OCI-LY1 (cell line): ENCODE data around the gene PDCD10.

ENCODE experiments used
- H2AFZ ChIP-seq: fragments of 200-600 bp; sonication (generic), shearing (Covaris generic); 2 replicates; pipeline ENCODE4 v1.6.0; 2014; ENCODE audit warnings: antibody characterized with exemption, mild to moderate bottlenecking, low read length
- H3F3A ChIP-seq: fragments of 200-600 bp; sonication (generic), shearing (Covaris generic); 2 replicates; pipeline ENCODE4 v1.6.0; 2014; ENCODE audit warnings: mild to moderate bottlenecking, antibody characterized with exemption, low read length, moderate library complexity; ENCODE audit not compliant: insufficient read depth
- H3K27ac ChIP-seq: fragments of 200-600 bp; sonication (generic); 2 replicates; pipeline ENCODE4 v1.5.1; 2014; ENCODE audit warnings: low read length, mixed run types, mild to moderate bottlenecking, low read depth; ENCODE audit not compliant: poor library complexity, severe bottlenecking
- H3K27me3 ChIP-seq: fragments of 200-600 bp; sonication (generic); 2 replicates; pipeline ENCODE4 v1.6.0; 2014; ENCODE audit warnings: antibody characterized with exemption, mild to moderate bottlenecking, low read length, moderate library complexity; ENCODE audit not compliant: insufficient read depth
- H3K36me3 ChIP-seq: fragments of 200-600 bp; sonication (generic); 2 replicates; pipeline ENCODE4 v1.6.1; 2014; ENCODE audit warnings: mild to moderate bottlenecking, antibody characterized with exemption, low read length, moderate library complexity, mixed read lengths; ENCODE audit not compliant: insufficient read depth
- H3K4me1 ChIP-seq: fragments of 200-600 bp; sonication (generic); 2 replicates; pipeline ENCODE4 v1.5.1; 2014; ENCODE audit warnings: mild to moderate bottlenecking, low read length, moderate library complexity; ENCODE audit not compliant: insufficient read depth, severe bottlenecking
- H3K4me2 ChIP-seq: fragments of 200-600 bp; sonication (generic), shearing (Covaris generic); 2 replicates; pipeline ENCODE4 v1.6.1; 2014; ENCODE audit warnings: low read length
- H3K4me3 ChIP-seq: fragments of 200-600 bp; sonication (generic); 2 replicates; pipeline ENCODE4 v1.5.1; 2014; ENCODE audit warnings: low read length, low read depth, mild to moderate bottlenecking, mixed read lengths; ENCODE audit not compliant: poor library complexity, severe bottlenecking
- H3K79me2 ChIP-seq: fragments of 200-600 bp; shearing (Covaris generic); 2 replicates; pipeline ENCODE4 v1.6.1; 2016; ENCODE audit warnings: mixed run types, low read length, mixed read lengths; ENCODE audit not compliant: insufficient read depth
- H3K9ac ChIP-seq: fragments of 200-600 bp; sonication (generic), shearing (Covaris generic); 2 replicates; pipeline ENCODE4 v1.6.1; 2014; ENCODE audit warnings: mild to moderate bottlenecking, low read length, mixed read lengths
- H3K9me2 ChIP-seq: fragments of 200-600 bp; sonication (generic), shearing (Covaris generic); 2 replicates; pipeline ENCODE4 v1.6.1; 2014; ENCODE audit warnings: low read depth, mild to moderate bottlenecking, low read length, mixed read lengths
- H3K9me3 ChIP-seq: fragments of 200-600 bp; shearing (Covaris generic); 2 replicates; pipeline ENCODE4 v1.6.1; 2014; ENCODE audit warnings: low read length, mixed read lengths
- H4K20me1 ChIP-seq: fragments of 200-600 bp; sonication (generic), shearing (Covaris generic); 2 replicates; pipeline ENCODE4 v1.6.0; 2016; ENCODE audit warnings: mild to moderate bottlenecking, low read length; ENCODE audit not compliant: insufficient read depth
- EZH2 ChIP-seq: fragments of 200-600 bp; sonication (generic), shearing (Covaris generic); IDR thresholded peaks from 2 replicates; pipeline ENCODE4 v1.8.0; 2017; ENCODE audit warnings: borderline replicate concordance, mixed run types, mild to moderate bottlenecking, antibody characterized with exemption, low read length, moderate library complexity, mixed read lengths
- TF ChIP-seq, protein P1 (sequence below): fragments of 200-600 bp; sonication (generic), shearing (Covaris generic); IDR thresholded peaks from 2 replicates; pipeline ENCODE4 v1.5.1; 2017; ENCODE audit warnings: mild to moderate bottlenecking, antibody characterized with exemption, low read length, moderate library complexity, mixed read lengths

PDCD10 gene

DNA sequence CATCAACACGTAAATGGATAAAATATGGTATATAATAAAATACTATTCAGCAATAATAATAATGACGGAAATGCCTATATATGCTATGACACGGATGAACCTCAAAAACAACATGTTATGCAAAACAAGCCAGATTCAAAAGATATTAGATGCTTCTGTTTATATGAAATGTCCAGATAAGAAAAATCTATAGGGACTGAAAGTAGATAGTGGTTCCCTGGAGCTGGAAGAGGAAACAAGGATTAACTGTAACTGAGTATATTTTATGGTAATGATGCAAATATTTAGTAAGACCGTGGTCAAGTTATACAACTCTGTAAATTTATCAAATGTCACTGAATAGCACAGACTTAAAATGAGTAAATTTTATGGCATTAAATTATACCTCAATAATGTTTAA, 55.2 kb downstream of the PDCD10 start:
- H3K36me3 ChIP-seq = peaks cover 84% of the 10 kb centered on the region
- H3K27ac ChIP-seq = no peak overlapping the region
- no peaks in the 10 kb centered on the region for H4K20me1 ChIP-seq
- no peaks in the 10 kb centered on the region for H3K9me2 ChIP-seq
- H3K27me3 ChIP-seq = no peaks in the 10 kb centered on the region
- H3K4me3 ChIP-seq = no peak overlapping the region
- no peak overlapping the region for H2AFZ ChIP-seq
- H3K9ac ChIP-seq = no peak overlapping the region
- H3K9me3 ChIP-seq = 0 out of 2 replicates have a peak, but pooled peaks cover 4% of the 10 kb centered on the region
- H3K4me1 ChIP-seq = no peaks in the 10 kb centered on the region
- no peaks in the 10 kb centered on the region for H3F3A ChIP-seq
- TF ChIP-seq, protein P1, sequence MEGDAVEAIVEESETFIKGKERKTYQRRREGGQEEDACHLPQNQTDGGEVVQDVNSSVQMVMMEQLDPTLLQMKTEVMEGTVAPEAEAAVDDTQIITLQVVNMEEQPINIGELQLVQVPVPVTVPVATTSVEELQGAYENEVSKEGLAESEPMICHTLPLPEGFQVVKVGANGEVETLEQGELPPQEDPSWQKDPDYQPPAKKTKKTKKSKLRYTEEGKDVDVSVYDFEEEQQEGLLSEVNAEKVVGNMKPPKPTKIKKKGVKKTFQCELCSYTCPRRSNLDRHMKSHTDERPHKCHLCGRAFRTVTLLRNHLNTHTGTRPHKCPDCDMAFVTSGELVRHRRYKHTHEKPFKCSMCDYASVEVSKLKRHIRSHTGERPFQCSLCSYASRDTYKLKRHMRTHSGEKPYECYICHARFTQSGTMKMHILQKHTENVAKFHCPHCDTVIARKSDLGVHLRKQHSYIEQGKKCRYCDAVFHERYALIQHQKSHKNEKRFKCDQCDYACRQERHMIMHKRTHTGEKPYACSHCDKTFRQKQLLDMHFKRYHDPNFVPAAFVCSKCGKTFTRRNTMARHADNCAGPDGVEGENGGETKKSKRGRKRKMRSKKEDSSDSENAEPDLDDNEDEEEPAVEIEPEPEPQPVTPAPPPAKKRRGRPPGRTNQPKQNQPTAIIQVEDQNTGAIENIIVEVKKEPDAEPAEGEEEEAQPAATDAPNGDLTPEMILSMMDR = no peak
- TF ChIP-seq EZH2 = no peak
- no peaks in the 10 kb centered on the region; the same call in 1 of the 2 replicates for H3K79me2 ChIP-seq
- no peak overlapping the region for H3K4me2 ChIP-seq

DNA sequence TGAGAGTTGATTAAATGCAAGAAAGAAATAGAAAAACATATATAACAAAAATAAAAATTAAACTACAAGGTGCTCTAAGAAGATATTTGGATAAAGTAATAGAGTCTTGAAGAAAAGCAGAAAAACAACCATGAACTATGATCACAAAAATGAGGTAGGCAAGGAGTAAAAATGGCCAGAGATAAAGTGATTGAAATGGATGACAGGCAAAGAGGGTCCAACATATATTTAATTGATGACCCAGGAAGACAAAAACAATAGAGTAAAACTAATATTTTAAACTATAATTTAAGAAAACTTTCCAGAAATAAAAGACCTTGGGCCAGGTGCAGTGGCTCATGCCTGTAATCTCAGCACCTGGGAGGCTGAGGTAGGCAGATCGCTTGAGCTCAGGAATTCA, 58.8 kb downstream of the PDCD10 start:
- Histone ChIP-seq H3K36me3 (peaks cover 58% of the 10 kb centered on the region), H2AFZ (no peak overlapping the region), H3K9me3 (0 out of 2 replicates have a peak, but pooled peaks cover 4% of the 10 kb centered on the region), H4K20me1 (no peaks in the 10 kb centered on the region), H3K79me2 (no peaks in the 10 kb centered on the region), H3K27ac (no peak overlapping the region), H3F3A (no peaks in the 10 kb centered on the region), H3K9ac (no peak overlapping the region), H3K9me2 (no peaks in the 10 kb centered on the region), H3K27me3 (no peaks in the 10 kb centered on the region), H3K4me2 (no peak overlapping the region), H3K4me3 (no peak overlapping the region), H3K4me1 (no peaks in the 10 kb centered on the region)
- no peak for TF ChIP-seq EZH2
- TF ChIP-seq, protein P1 = no peak

- Histone ChIP-seq H3F3A (no peaks in the 10 kb centered on the region), H3K79me2 (no peaks in the 10 kb centered on the region), H3K36me3 (peaks cover 35% of the 10 kb centered on the region), H3K4me3 (no peak overlapping the region), H2AFZ (no peak overlapping the region), H3K27ac (no peak overlapping the region), H3K4me1 (no peaks in the 10 kb centered on the region), H3K27me3 (no peaks in the 10 kb centered on the region), H3K9ac (no peak overlapping the region), H3K9me2 (no peaks in the 10 kb centered on the region), H3K9me3 (0 out of 2 replicates have a peak, but pooled peaks cover 4% of the 10 kb centered on the region), H4K20me1 (no peaks in the 10 kb centered on the region), H3K4me2 (no peak overlapping the region)
- TF ChIP-seq, protein P1 = no peak
- no peak for TF ChIP-seq EZH2
Measured at GRCh38 chr3:167673221-167673620, 61.5 kb downstream of the PDCD10 start.
